Endothelial cell of umbilical vein (primary cell): ENCODE measurements around the gene INPP4B. TPM values are rescaled to one million over a fixed set of nuclear protein-coding genes. Genes with fewer than 3 reads are reported as not detected.

Source experiments
- BruUV-seq: library from RNA; stranded (reverse); fragments of 400-500 nt; replicated peaks from 2 replicates; lab custom pipeline; 2021; lab: Mats Ljungman, UMichigan
- CTCF ChIA-PET: fragments of 300-600, 350-600 bp; sonication (Branson Sonifier 250); formaldehyde crosslinking; loops from one replicate; lab custom pipeline; 2021; ENCODE audit warnings: antibody characterized with exemption, inconsistent platforms; lab: Charles Lee
- POLR2A ChIA-PET: fragments of 300-600, 350-600 bp; sonication (Branson Sonifier 250); formaldehyde crosslinking; loops from one replicate; lab custom pipeline; 2021; ENCODE audit warnings: antibody characterized with exemption, inconsistent platforms; lab: Charles Lee
- DNase-seq: peaks from one replicate; pipeline ENCODE4 v3.0.0-alpha.2; 2011; ENCODE audit warnings: low read depth, low spot score
- FAIRE-seq: peaks from 2 replicates; lab custom pipeline; 2011; peaks lifted over from hg19 to GRCh38; lab: Jason Lieb, UNC
- H2AFZ ChIP-seq: 2 replicates; pipeline ENCODE4 v1.6.0; 2012; ENCODE audit warnings: low read depth, low read length, control low read depth, inconsistent platforms
- H3K27ac ChIP-seq: 2 replicates; pipeline ENCODE4 v1.5.1; 2011; ENCODE audit warnings: low read depth, mild to moderate bottlenecking, control low read depth, low read length, moderate library complexity; ENCODE audit not compliant: insufficient read depth
- H3K27me3 ChIP-seq, 2 experiments: 2 replicates each; pipeline versions ENCODE4 v1.6.0 to v1.6.1; 2011; ENCODE audit warnings: low read length in 2 of 2, mixed read lengths in 1 of 2; ENCODE audit not compliant: control insufficient read depth in 2 of 2, insufficient read depth in 2 of 2
- H3K36me3 ChIP-seq, 2 experiments: 2 replicates in 1 of 2; 3 replicates in 1 of 2; pipeline ENCODE4 v1.5.1; 2011; ENCODE audit warnings: low read length in 2 of 2, mild to moderate bottlenecking in 1 of 2, moderate library complexity in 1 of 2; ENCODE audit not compliant: control insufficient read depth in 2 of 2, insufficient read depth in 2 of 2; ENCODE audit errors: extremely low read depth in 1 of 2
- H3K4me1 ChIP-seq: 3 replicates; pipeline ENCODE4 v1.5.1; 2011; ENCODE audit warnings: mild to moderate bottlenecking, low read length; ENCODE audit not compliant: control insufficient read depth, insufficient read depth; ENCODE audit errors: extremely low read depth
- H3K4me2 ChIP-seq: 2 replicates; pipeline ENCODE4 v1.6.1; 2011; ENCODE audit warnings: low read length, control low read depth, mixed read lengths; ENCODE audit not compliant: insufficient read depth
- H3K4me3 ChIP-seq, 3 experiments: fragments of 200-600 bp in 1 of 3; sonication (generic), shearing (Covaris generic) in 1 of 3; replicated peaks in 1 of 3; 2 replicates each; pipeline ENCODE4 v1.5.1; 2011 to 2016; ENCODE audit warnings: control low read depth in 3 of 3, low read length in 3 of 3, mild to moderate bottlenecking in 2 of 3, inconsistent platforms in 1 of 3, low read depth in 1 of 3, moderate library complexity in 1 of 3; ENCODE audit not compliant: insufficient read depth in 1 of 3
- H3K79me2 ChIP-seq: 2 replicates; pipeline ENCODE4 v1.6.0; 2012; ENCODE audit warnings: low read length, inconsistent platforms; ENCODE audit not compliant: control insufficient read depth, insufficient read depth
- H3K9ac ChIP-seq: replicated peaks from 2 replicates; pipeline ENCODE3; 2011; ENCODE audit warnings: low read length, control low read depth; ENCODE audit not compliant: insufficient read depth; ENCODE audit errors: extremely low read depth
- H3K9me1 ChIP-seq: replicated peaks from 3 replicates; pipeline ENCODE4 v1.6.0; 2011; ENCODE audit warnings: mild to moderate bottlenecking, low read length; ENCODE audit not compliant: control insufficient read depth, insufficient read depth; ENCODE audit errors: extremely low read depth
- H3K9me3 ChIP-seq: replicated peaks from 2 replicates; pipeline ENCODE4 v1.5.1; 2012; ENCODE audit warnings: low read length, inconsistent platforms; ENCODE audit not compliant: control insufficient read depth, insufficient read depth
- H4K20me1 ChIP-seq: replicated peaks from 2 replicates; pipeline ENCODE3; 2011; ENCODE audit warnings: mild to moderate bottlenecking, low read length; ENCODE audit not compliant: control insufficient read depth, insufficient read depth; ENCODE audit errors: extremely low read depth
- CTCF ChIP-seq, 2 donors: IDR thresholded peaks; 1 replicate in 1 of 2; 2 replicates in 1 of 2; pipeline ENCODE4 v1.5.1; 2011; ENCODE audit warnings: low read length in 2 of 2, mild to moderate bottlenecking in 2 of 2, moderate library complexity in 2 of 2, control low read depth in 1 of 2, inconsistent platforms in 1 of 2, low read depth in 1 of 2; ENCODE audit not compliant: insufficient read depth in 1 of 2; ENCODE audit errors: extremely low read depth in 1 of 2
- EZH2 ChIP-seq: IDR thresholded peaks from 2 replicates; pipeline ENCODE4 v1.6.1; 2012; ENCODE audit warnings: borderline replicate concordance, low read depth, mild to moderate bottlenecking, moderate library complexity, low read length, inconsistent platforms; ENCODE audit not compliant: severe bottlenecking
- FOS ChIP-seq: IDR thresholded peaks from 2 replicates; pipeline ENCODE4 v1.6.1; 2011; ENCODE audit warnings: mild to moderate bottlenecking, low read length, moderate library complexity, borderline replicate concordance; ENCODE audit not compliant: insufficient read depth
- GATA2 ChIP-seq: IDR thresholded peaks from 2 replicates; pipeline ENCODE4 v1.7.0; 2011; ENCODE audit warnings: low read depth, mild to moderate bottlenecking, moderate library complexity, mixed read lengths, low read length; ENCODE audit not compliant: insufficient read length, insufficient read depth
- JUN ChIP-seq: IDR thresholded peaks from 2 replicates; pipeline ENCODE4 v1.6.1; 2011; ENCODE audit warnings: borderline replicate concordance, low read depth; ENCODE audit not compliant: insufficient read length, insufficient read depth
- MAX ChIP-seq: IDR thresholded peaks from 2 replicates; pipeline ENCODE4 v1.6.1; 2011; ENCODE audit not compliant: insufficient read depth, insufficient read length
- MYC ChIP-seq: IDR thresholded peaks from one replicate; pipeline ENCODE4 v1.6.1; 2011; ENCODE audit warnings: mild to moderate bottlenecking, low read depth, low read length
- POLR2A ChIP-seq: IDR thresholded peaks from 2 replicates; pipeline ENCODE4 v1.6.1; 2012; ENCODE audit warnings: low read depth, mild to moderate bottlenecking, control low read depth, low read length
- POLR2AphosphoS5 ChIP-seq: IDR thresholded peaks from 2 replicates; pipeline ENCODE4 v1.6.1; 2012; ENCODE audit warnings: low read depth, mild to moderate bottlenecking, control low read depth, low read length, moderate library complexity; ENCODE audit not compliant: insufficient read depth
- dilution Hi-C: fragments of 300-500 bp; cut with MboI; formaldehyde crosslinking; loops from one replicate; pipeline ENCODE4 v1.15.0; 2019; ENCODE audit warnings: low sequenced_read_pairs; ENCODE audit not compliant: extremely low pct_ligation_motif_present
- intact Hi-C: fragments of 100-400 bp; cut with micrococcal nuclease; formaldehyde crosslinking; loops from one replicate; pipeline ENCODE4 v1.10.0; 2022
- polyA plus RNA-seq, 4 experiments: library from polyadenylated mRNA; depleted of rRNA in 3 of 4; stranded (reverse) in 3 of 4; unstranded in 1 of 4; fragments of >200 nt; gene quantifications; 2 replicates each; pipeline versions ENCODE4 v1.2.1 to v1.2.3, GENCODE V29; 2011 to 2012; ENCODE audit warnings: missing spikeins in 1 of 4
- total RNA-seq: library from RNA; stranded (reverse); gene quantifications from 2 replicates; pipeline ENCODE4 v1.2.3, GENCODE V29; 2021

INPP4B gene
- total and polyA plus RNA-seq, 2 donors (not counting 3 experiments of a cell fraction or from before 2014, with no cell fraction given) = 0.41 to 3.1 TPM

- Histone ChIP-seq H3K4me3 (no peak overlapping the region), H3K27me3 (no peaks in the 10 kb centered on the region), H3K9me1 (no peaks in the 10 kb centered on the region), H3K9me3 (no peaks in the 10 kb centered on the region), H3K36me3 (no peaks in the 10 kb centered on the region), H2AFZ (no peak overlapping the region), H3K79me2 (no peaks in the 10 kb centered on the region), H4K20me1 (no peaks in the 10 kb centered on the region), H3K4me2 (no peak overlapping the region), H3K4me1 (no peaks in the 10 kb centered on the region), H3K27ac (no peak overlapping the region), H3K9ac (no peak overlapping the region)
- TF ChIP-seq CTCF (IDR thresholded peaks at IDR 0.05; ENCODE audit: extremely low read depth in 1 of 2, insufficient read depth in 1 of 2, low read depth in 1 of 2, low read length in 2 of 2) (no peak), MYC (no peak), POLR2A (no peak), GATA2 (no peak), JUN (no peak), FOS (no peak), MAX (no peak), EZH2 (no peak), POLR2AphosphoS5 (no peak)
- FAIRE-seq = no peak
- intact Hi-C loops (no loop called here), dilution Hi-C loops (no loop called here)
- ChIA-PET POLR2A (no interaction called here), CTCF (interaction anchor here (0.9 to 1.2 kb wide), 2 partner anchors 21 to 26 kb away, joined by 3 to 4 read pairs; no protein-coding TSS in a partner anchor)
- no peak for DNase-seq
- no TSS peak for BruUV-seq
These were observed 519.9 kb downstream of the INPP4B start for GRCh38 chr4:142326181-142326580.
